ENCODE results near the gene ZKSCAN3.
A peak's percentile ranks its signal among the peaks of the same experiment; 100 is the strongest.

Gene ZKSCAN3

GRCh38 chr6:28371280-28371679 lies 21.5 kb downstream of the ZKSCAN3 start:
- no peak for ATAC-seq (replicated peaks)
- Mint-ChIP-seq H3K9me3 (no peaks in the 10 kb centered on the region), H3K36me3 (ENCODE audit: insufficient read depth) (peaks cover 9% of the 10 kb centered on the region), H3K27ac (no peak overlapping the region), H3K27me3 (no peaks in the 10 kb centered on the region), H3K4me3 (no peak overlapping the region), H3K4me1 (ENCODE audit: low read depth in 2 of 2) (no peaks in the 10 kb centered on the region)
- DNase-seq: no peak

- H3K4me1 Mint-ChIP-seq (ENCODE audit: low read depth in 2 of 2): no peaks in the 10 kb centered on the region
- no peak for DNase-seq
- ATAC-seq (replicated peaks): no peak
- H3K36me3 Mint-ChIP-seq (ENCODE audit: insufficient read depth): peaks cover 9% of the 10 kb centered on the region
- no peak overlapping the region for H3K27ac Mint-ChIP-seq
- no peaks in the 10 kb centered on the region for H3K9me3 Mint-ChIP-seq
- no peak overlapping the region for H3K4me3 Mint-ChIP-seq
- no peaks in the 10 kb centered on the region for H3K27me3 Mint-ChIP-seq
Measured at GRCh38 chr6:28371706-28372451, 22.1 kb downstream of the ZKSCAN3 start.

DNA sequence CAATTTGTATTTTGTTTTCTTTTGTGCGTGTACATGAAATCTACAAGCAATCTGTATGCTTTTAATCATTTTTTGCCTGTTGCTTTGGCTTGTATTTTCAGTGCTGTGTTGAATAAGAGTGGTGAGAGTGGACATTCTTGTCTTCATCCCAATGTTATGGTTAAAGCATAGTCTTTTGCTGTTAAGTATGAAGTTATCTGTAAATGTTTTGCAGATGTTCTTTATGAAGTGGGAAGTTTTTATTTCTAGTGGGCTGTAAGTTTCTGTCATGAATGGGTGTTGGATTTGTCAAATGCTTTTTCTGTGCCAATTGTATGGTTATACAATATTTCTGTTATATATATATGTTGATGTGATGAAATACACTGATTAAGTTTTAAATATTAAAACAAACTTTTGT lies 24.2 kb downstream of the ZKSCAN3 start:
- DNase-seq: no peak
- no peak for ATAC-seq (replicated peaks)
- Mint-ChIP-seq H3K27me3 (no peaks in the 10 kb centered on the region), H3K27ac (no peak overlapping the region), H3K4me3 (no peak overlapping the region), H3K4me1 (ENCODE audit: low read depth in 2 of 2) (no peaks in the 10 kb centered on the region), H3K9me3 (no peaks in the 10 kb centered on the region), H3K36me3 (ENCODE audit: insufficient read depth) (peaks cover 4% of the 10 kb centered on the region)

DNA sequence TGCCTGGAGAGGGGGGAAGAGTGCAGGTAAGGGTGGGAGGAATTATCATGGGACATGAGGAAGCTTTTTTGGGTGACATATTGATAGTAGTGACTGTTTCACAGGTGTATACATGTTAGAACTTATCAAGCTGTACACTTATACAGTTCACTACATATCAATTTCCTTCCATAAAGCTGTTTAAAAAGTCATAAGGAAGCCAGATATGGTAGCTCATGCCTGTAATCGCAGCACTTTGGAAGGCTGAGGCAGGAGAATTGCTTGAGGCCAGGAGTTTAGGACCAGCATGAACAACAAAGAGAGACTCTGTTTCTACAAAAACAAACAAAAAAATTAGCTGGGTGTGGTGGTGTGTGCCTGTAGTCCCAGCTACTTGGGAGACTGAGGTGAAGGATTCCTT lies 28.1 kb downstream of the ZKSCAN3 start:
- no peak overlapping the region for H3K4me3 Mint-ChIP-seq
- no peaks in the 10 kb centered on the region for H3K9me3 Mint-ChIP-seq
- no peak overlapping the region for H3K27ac Mint-ChIP-seq
- H3K4me1 Mint-ChIP-seq (ENCODE audit: low read depth in 2 of 2): no peaks in the 10 kb centered on the region
- H3K27me3 Mint-ChIP-seq: no peaks in the 10 kb centered on the region
- DNase-seq (no peak), ATAC-seq (replicated peaks) (no peak)
- H3K36me3 Mint-ChIP-seq (ENCODE audit: insufficient read depth): peaks cover 18% of the 10 kb centered on the region

DNA sequence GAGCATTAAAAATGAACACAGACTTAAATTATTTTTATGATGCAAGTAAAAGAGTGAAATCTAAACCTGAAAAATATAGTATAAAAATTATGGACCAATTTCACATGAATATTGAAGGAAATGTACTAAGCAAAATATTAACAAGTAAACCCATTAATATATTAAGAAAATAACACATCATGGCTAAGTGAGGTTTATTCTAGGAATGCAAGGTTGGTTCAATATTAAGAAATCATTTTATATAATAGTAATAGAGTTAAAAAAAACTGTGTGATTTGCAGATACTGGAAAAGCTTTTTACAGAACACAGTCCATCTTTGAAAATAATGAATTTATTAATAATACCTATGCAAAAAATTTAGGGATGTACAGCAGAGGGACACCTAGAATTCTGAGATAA lies 28.9 kb downstream of the ZKSCAN3 start:
- DNase-seq: no peak
- H3K36me3 Mint-ChIP-seq (ENCODE audit: insufficient read depth): peaks cover 18% of the 10 kb centered on the region

DNA sequence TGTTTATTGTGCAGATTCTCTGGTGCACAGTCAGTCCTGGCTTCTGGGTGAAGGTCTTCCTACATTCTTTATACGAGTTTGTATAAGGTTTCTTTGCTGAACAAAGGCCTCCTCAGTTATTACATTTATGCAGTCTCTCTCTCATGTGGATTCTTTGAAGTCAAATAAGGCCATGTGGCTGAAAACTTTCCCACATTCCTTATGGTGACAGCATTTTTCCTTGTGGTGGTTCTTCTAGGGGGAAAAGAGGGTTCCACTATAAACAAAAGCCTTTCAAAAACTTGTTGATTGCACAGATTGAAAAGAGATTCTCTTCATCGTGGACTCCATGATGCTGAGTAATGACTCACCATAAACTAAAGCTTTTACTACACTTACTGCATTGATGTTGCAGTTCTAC lies 30.6 kb downstream of the ZKSCAN3 start:
- Mint-ChIP-seq H3K27ac (no peak overlapping the region), H3K36me3 (ENCODE audit: insufficient read depth) (peaks cover 18% of the 10 kb centered on the region), H3K4me3 (no peak overlapping the region), H3K27me3 (no peaks in the 10 kb centered on the region), H3K9me3 (no peaks in the 10 kb centered on the region), H3K4me1 (ENCODE audit: low read depth in 2 of 2) (peaks cover 0 to 2% of the 10 kb centered on the region in 2 donors)
- no peak for ATAC-seq (replicated peaks)
- DNase-seq: no peak

More for the DNA sequence above, 28.9 kb downstream of the ZKSCAN3 start:
- peaks cover 0 to 2% of the 10 kb centered on the region in 2 donors for H3K4me1 Mint-ChIP-seq (ENCODE audit: low read depth in 2 of 2)
- H3K4me3 Mint-ChIP-seq: no peak overlapping the region
- H3K9me3 Mint-ChIP-seq: no peaks in the 10 kb centered on the region
- no peaks in the 10 kb centered on the region for H3K27me3 Mint-ChIP-seq
- ATAC-seq (replicated peaks): no peak
- H3K27ac Mint-ChIP-seq: no peak overlapping the region

- peak in 1 of 3 experiments; percentile 5 for DNase-seq
- H3K4me3 Mint-ChIP-seq: peak overlapping the region in 1 of 2 donors; percentile 22
- no peaks in the 10 kb centered on the region for H3K9me3 Mint-ChIP-seq
- no peak overlapping the region for H3K27ac Mint-ChIP-seq
- peaks cover 3 to 8% of the 10 kb centered on the region in 2 donors for H3K4me1 Mint-ChIP-seq (ENCODE audit: low read depth in 2 of 2)
- no peaks in the 10 kb centered on the region for H3K27me3 Mint-ChIP-seq
- peak; percentile 58 for ATAC-seq (replicated peaks)
- H3K36me3 Mint-ChIP-seq (ENCODE audit: insufficient read depth): peaks cover 14% of the 10 kb centered on the region
Measured at GRCh38 chr6:28383235-28384142, 33.7 kb downstream of the ZKSCAN3 start.

DNA sequence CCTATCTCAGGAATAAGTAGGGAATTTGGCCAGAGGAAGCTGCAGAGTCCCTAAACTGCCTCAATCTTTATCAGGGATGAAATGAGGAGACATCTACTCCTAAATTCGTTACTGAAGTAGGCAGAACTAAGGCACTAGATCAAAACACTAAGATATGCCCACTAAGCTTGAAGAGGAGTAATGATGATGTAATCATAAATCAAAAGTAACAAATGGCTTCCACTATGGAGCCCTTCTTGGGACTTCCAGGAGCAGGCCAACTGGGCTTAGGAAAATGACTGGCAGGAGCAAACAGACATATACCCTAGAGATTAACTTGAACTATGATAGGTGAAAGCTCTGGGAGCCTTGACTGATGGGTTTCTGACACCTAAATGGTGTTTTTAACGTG lies 34.4 kb downstream of the ZKSCAN3 start:
- H3K4me1 Mint-ChIP-seq (ENCODE audit: low read depth in 2 of 2): peaks cover 3 to 9% of the 10 kb centered on the region in 2 donors
- no peak for ATAC-seq (replicated peaks)
- H3K27ac Mint-ChIP-seq: no peak overlapping the region
- peaks cover 14% of the 10 kb centered on the region for H3K36me3 Mint-ChIP-seq (ENCODE audit: insufficient read depth)
- H3K4me3 Mint-ChIP-seq: no peak overlapping the region
- DNase-seq: no peak
- H3K27me3 Mint-ChIP-seq: no peaks in the 10 kb centered on the region
- no peaks in the 10 kb centered on the region for H3K9me3 Mint-ChIP-seq

DNA sequence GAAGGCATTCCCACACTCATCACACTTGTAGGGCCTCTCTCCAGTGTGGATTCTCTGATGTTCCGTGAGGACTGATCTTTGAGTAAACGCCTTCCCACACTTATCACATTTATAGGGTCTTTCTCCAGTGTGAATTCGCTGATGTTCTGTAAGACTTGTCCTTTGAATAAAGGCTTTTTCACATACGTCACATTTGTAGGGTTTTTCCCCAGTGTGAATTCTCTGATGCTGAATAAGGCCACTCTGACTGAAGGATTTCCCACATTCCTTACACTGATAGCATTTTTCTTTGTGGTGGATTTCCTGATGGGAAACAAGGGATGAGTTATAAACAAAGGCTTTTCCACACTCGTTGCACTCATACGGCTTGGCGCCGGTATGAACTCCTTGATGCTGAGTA lies 40.9 kb downstream of the ZKSCAN3 start:
- Mint-ChIP-seq H3K4me1 (ENCODE audit: low read depth in 2 of 2) (peaks cover 12 to 34% of the 10 kb centered on the region in 2 donors), H3K9me3 (no peaks in the 10 kb centered on the region), H3K27me3 (no peaks in the 10 kb centered on the region), H3K27ac (no peak overlapping the region), H3K36me3 (ENCODE audit: insufficient read depth) (peaks cover 35% of the 10 kb centered on the region), H3K4me3 (no peak overlapping the region)
- ATAC-seq (replicated peaks) (no peak), DNase-seq (no peak)

DNA sequence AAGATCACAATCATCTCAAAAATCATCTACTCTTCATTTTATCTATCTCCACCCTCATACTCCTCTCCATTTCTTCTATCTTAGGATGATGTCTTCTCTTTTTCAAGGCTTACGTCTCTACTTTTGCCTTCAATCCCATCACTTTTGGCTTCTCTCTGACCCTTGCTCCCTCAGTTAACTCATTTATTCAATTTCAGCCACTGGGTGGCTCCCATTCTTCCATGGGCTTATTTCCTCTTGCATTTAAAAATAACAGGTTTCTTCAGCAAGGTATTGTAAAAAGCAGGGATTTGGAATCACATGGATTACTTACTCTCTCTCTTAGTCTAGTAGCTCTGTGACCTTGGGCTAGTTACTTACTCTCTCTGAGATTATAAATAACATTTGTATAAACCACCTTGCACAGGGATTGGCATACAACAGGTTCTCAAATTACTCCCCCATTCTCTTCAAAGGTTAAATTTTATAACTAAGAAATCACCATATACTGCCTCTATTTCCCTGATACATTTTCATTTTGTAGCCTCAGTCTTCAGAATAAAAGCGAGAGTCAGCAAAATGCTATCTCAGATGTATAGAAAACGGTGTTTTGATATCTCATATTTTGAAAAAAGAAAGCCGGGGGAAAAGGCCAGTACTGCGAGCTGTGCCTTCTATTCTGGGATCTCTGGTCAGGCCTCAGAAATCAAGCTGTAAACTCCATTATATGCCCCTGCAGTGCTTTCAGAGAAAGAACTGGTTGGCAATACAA lies 44.3 kb downstream of the ZKSCAN3 start:
- H3K4me1 Mint-ChIP-seq (ENCODE audit: low read depth in 2 of 2): peaks cover 33 to 50% of the 10 kb centered on the region in 2 donors
- no peak for ATAC-seq (replicated peaks)
- no peak for DNase-seq
- H3K27ac Mint-ChIP-seq: no peak overlapping the region
- H3K4me3 Mint-ChIP-seq: no peak overlapping the region
- H3K27me3 Mint-ChIP-seq: no peaks in the 10 kb centered on the region
- no peaks in the 10 kb centered on the region for H3K9me3 Mint-ChIP-seq
- H3K36me3 Mint-ChIP-seq (ENCODE audit: insufficient read depth): peaks cover 43% of the 10 kb centered on the region

DNA sequence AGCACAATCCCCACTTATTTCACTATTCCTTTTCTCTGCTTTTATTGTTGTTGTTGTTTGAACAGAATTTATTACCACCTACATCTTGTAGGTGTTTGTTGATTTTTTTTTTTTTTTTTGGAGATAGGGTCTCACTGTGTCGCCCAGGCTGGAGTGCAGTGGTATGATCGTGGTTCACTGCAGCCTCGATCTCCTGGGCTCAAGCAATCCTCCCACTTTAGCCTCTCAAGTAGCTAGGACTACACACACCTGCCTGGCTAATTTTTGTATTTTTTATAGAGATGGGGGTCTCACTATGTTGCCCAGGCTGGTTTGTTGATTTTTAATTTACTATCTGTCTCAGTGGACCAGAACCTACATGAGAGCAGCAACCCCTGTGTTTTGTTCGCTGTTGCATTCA lies 46.2 kb downstream of the ZKSCAN3 start:
- peak overlapping the region in 1 of 2 donors; percentile 5 for H3K4me3 Mint-ChIP-seq
- no peak overlapping the region for H3K27ac Mint-ChIP-seq
- H3K36me3 Mint-ChIP-seq (ENCODE audit: insufficient read depth): peaks cover 45% of the 10 kb centered on the region

GRCh38 chr6:28399350-28400121 lies 49.8 kb downstream of the ZKSCAN3 start, which contains the start of gene ZSCAN12:
Gene ZSCAN12, minus strand, starts transcription at chr6:28399747. Its CDS starts 1,342 bp downstream, at chr6:28398405.
- ATAC-seq (replicated peaks) (peak; percentile 98), DNase-seq (peak; percentile 80 to 82 (median 81))
- Mint-ChIP-seq H3K4me1 (ENCODE audit: low read depth in 2 of 2) (peaks cover 40 to 43% of the 10 kb centered on the region in 2 donors), H3K27ac (peak within 1 kb of the TSS; percentile 90 to 94), H3K36me3 (ENCODE audit: insufficient read depth) (peaks cover 20% of the 10 kb centered on the region), H3K27me3 (peaks cover 23 to 32% of the 10 kb centered on the region in 2 donors), H3K4me3 (peak within 1 kb of the TSS; percentile 86 to 90), H3K9me3 (peaks cover 0 to 8% of the 10 kb centered on the region in 2 donors)

More for the DNA sequence above, 46.2 kb downstream of the ZKSCAN3 start:
- H3K9me3 Mint-ChIP-seq: peaks cover 0 to 8% of the 10 kb centered on the region in 2 donors
- peaks cover 44 to 57% of the 10 kb centered on the region in 2 donors for H3K4me1 Mint-ChIP-seq (ENCODE audit: low read depth in 2 of 2)
- peaks cover under 1 to 7% of the 10 kb centered on the region in 2 donors for H3K27me3 Mint-ChIP-seq
- ATAC-seq (replicated peaks) (no peak), DNase-seq (no peak)

All from effector memory CD8-positive, alpha-beta T cell (primary cell).